ENCODE data around the gene BLM. TPM values are rescaled to one million over a fixed set of nuclear protein-coding genes. Genes with fewer than 3 reads are reported as not detected.
A peak's percentile ranks its signal among the peaks of the same experiment; 100 is the strongest.

BLM gene
- total and polyA plus RNA-seq, 7 experiments from 2014 or later, result 2.8 to 53.1 (median 6.3) TPM

- Mint-ChIP-seq H3K4me1 (peaks cover 15 to 56% (median 23%) of the 10 kb centered on the region in 7 donors), H3K27me3 (no peaks in the 10 kb centered on the region), H3K27ac (no peak overlapping the region), H3K4me3 (no peak overlapping the region), H3K9me3 (peaks cover 0 to 1% (median 0%) of the 10 kb centered on the region in 11 donors), H3K36me3 (peaks cover 0 to 8% (median 0%) of the 10 kb centered on the region in 5 donors)
- no peaks in the 10 kb centered on the region for H3K36me3 ChIP-seq (ENCODE audit: control insufficient read depth in 2 of 3, insufficient read depth in 3 of 3, low read length in 3 of 3)
- DNase-seq (no peak), ATAC-seq (no peak)
- peaks cover 10 to 15% of the 10 kb centered on the region in 2 donors for H3K4me1 ChIP-seq (ENCODE audit: control insufficient read depth in 2 of 2, insufficient read depth in 2 of 2, low read length in 2 of 2)
- CTCF ChIA-PET, result interaction anchor here (1.1 kb wide), 1 partner anchor 72 kb away, joined by 3 read pairs; no protein-coding TSS in a partner anchor
- no peak overlapping the region for H3K4me3 ChIP-seq (ENCODE audit: low read length)
- no peaks in the 10 kb centered on the region for H3K9me3 ChIP-seq (ENCODE audit: control insufficient read depth in 2 of 3, low read length in 3 of 3)
- POLR2A ChIA-PET, result interaction anchor here (1.6 kb wide), 1 partner anchor 27 kb away, joined by 3 read pairs; no protein-coding TSS in a partner anchor
- no peaks in the 10 kb centered on the region for H3K27me3 ChIP-seq (ENCODE audit: control insufficient read depth in 2 of 2, insufficient read depth in 2 of 2, low read length in 2 of 2)
- intact Hi-C loops (cut with micrococcal nuclease), result loop anchor here (5.0 to 10.0 kb wide), 2 partner anchors 176 to 197 kb away; no protein-coding TSS in a partner anchor
- H3K27ac ChIP-seq (ENCODE audit: low read depth, low read length), result no peak overlapping the region
These were observed 26.6 kb upstream of the BLM start for GRCh38 chr15:90690585-90690984.

- H3K27me3 Mint-ChIP-seq, result no peaks in the 10 kb centered on the region
- Histone ChIP-seq H3K27ac (ENCODE audit: low read depth, low read length) (no peak overlapping the region), H3K4me3 (ENCODE audit: low read length) (no peak overlapping the region), H3K9me3 (ENCODE audit: control insufficient read depth in 2 of 3, low read length in 3 of 3) (no peaks in the 10 kb centered on the region), H3K36me3 (ENCODE audit: control insufficient read depth in 2 of 3, insufficient read depth in 3 of 3, low read length in 3 of 3) (no peaks in the 10 kb centered on the region), H3K4me1 (ENCODE audit: control insufficient read depth in 2 of 2, insufficient read depth in 2 of 2, low read length in 2 of 2) (peaks cover 6 to 8% of the 10 kb centered on the region in 2 donors), H3K27me3 (ENCODE audit: control insufficient read depth in 2 of 2, insufficient read depth in 2 of 2, low read length in 2 of 2) (no peaks in the 10 kb centered on the region)
- peaks cover 9 to 53% (median 18%) of the 10 kb centered on the region in 7 donors for H3K4me1 Mint-ChIP-seq
- intact Hi-C loops (cut with micrococcal nuclease), result loop anchor here (5.0 to 10.0 kb wide), 2 partner anchors 177 to 196 kb away; no protein-coding TSS in a partner anchor
- ChIA-PET CTCF (interaction anchor here (0.8 to 2.3 kb wide), 3 partner anchors 41 to 45 kb away, joined by 3 to 11 read pairs (median 10); no protein-coding TSS in a partner anchor), POLR2A (no interaction called here)
- H3K4me3 Mint-ChIP-seq, result peak overlapping the region in 1 of 10 donors; percentile 33
- no peak overlapping the region for H3K27ac Mint-ChIP-seq
- peaks cover 0 to 8% (median 0%) of the 10 kb centered on the region in 5 donors for H3K36me3 Mint-ChIP-seq
- no peak for ATAC-seq
- DNase-seq, result no peak
- peaks cover 0 to 1% (median 0%) of the 10 kb centered on the region in 11 donors for H3K9me3 Mint-ChIP-seq
These were observed 25.8 kb upstream of the BLM start for GRCh38 chr15:90691369-90691768.

- ATAC-seq (no peak), DNase-seq (no peak)
- no peak overlapping the region for H3K27ac ChIP-seq (ENCODE audit: low read depth, low read length)
- H3K4me3 ChIP-seq (ENCODE audit: low read length), result no peak overlapping the region
- ChIA-PET POLR2A (interaction anchor here (1.5 kb wide), 1 partner anchor 13 kb away, joined by 4 read pairs; no protein-coding TSS in a partner anchor), CTCF (interaction anchor here (0.7 to 2.3 kb wide), 4 partner anchors 42 to 225 kb away, joined by 3 to 11 read pairs (median 8); no protein-coding TSS in a partner anchor)
- peaks cover 0 to 10% (median 0%) of the 10 kb centered on the region in 5 donors for H3K36me3 Mint-ChIP-seq
- H3K9me3 Mint-ChIP-seq, result peaks cover 0 to 1% (median 0%) of the 10 kb centered on the region in 11 donors
- intact Hi-C loops (cut with micrococcal nuclease), result loop anchor here (2.0 to 10.0 kb wide), 3 partner anchors 13 to 195 kb away; no protein-coding TSS in a partner anchor
- no peaks in the 10 kb centered on the region for H3K27me3 Mint-ChIP-seq
- H3K27ac Mint-ChIP-seq, result peak overlapping the region in 1 of 9 donors; percentile 40
- H3K27me3 ChIP-seq (ENCODE audit: control insufficient read depth in 2 of 2, insufficient read depth in 2 of 2, low read length in 2 of 2), result no peaks in the 10 kb centered on the region
- H3K4me1 Mint-ChIP-seq, result peaks cover 1 to 52% (median 10%) of the 10 kb centered on the region in 7 donors
- H3K9me3 ChIP-seq (ENCODE audit: control insufficient read depth in 2 of 3, low read length in 3 of 3), result no peaks in the 10 kb centered on the region
- no peaks in the 10 kb centered on the region for H3K4me1 ChIP-seq (ENCODE audit: control insufficient read depth in 2 of 2, insufficient read depth in 2 of 2, low read length in 2 of 2)
- H3K4me3 Mint-ChIP-seq, result peak overlapping the region in 1 of 10 donors; percentile 33
- no peaks in the 10 kb centered on the region for H3K36me3 ChIP-seq (ENCODE audit: control insufficient read depth in 2 of 3, insufficient read depth in 3 of 3, low read length in 3 of 3)
These were observed 25.0 kb upstream of the BLM start for GRCh38 chr15:90691982-90692773.

DNA sequence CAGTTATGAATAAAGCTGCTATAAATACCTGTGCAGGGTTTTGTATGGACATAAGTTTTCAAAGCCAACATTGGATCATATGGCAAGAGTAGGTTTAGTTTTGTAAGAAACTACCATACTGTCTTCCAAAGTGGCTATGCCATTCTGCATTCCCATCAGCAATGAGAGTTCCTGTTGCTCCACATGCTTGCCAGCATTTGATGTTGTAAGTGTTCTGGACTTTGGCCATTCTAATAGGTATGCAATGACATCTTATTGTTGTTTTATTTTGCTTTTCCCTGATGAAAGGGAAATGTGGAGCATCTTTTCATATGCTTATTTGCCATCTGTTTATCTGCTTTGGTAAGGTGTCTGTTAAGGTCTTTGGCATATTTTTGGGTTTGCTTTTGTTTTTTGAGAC, 22.2 kb upstream of the BLM start:
- Histone ChIP-seq H3K27ac (ENCODE audit: low read depth, low read length) (no peak overlapping the region), H3K27me3 (ENCODE audit: control insufficient read depth in 2 of 2, insufficient read depth in 2 of 2, low read length in 2 of 2) (no peaks in the 10 kb centered on the region), H3K4me3 (ENCODE audit: low read length) (no peak overlapping the region), H3K36me3 (ENCODE audit: control insufficient read depth in 2 of 3, insufficient read depth in 3 of 3, low read length in 3 of 3) (no peaks in the 10 kb centered on the region), H3K4me1 (ENCODE audit: control insufficient read depth in 2 of 2, insufficient read depth in 2 of 2, low read length in 2 of 2) (no peaks in the 10 kb centered on the region), H3K9me3 (ENCODE audit: control insufficient read depth in 2 of 3, low read length in 3 of 3) (no peaks in the 10 kb centered on the region)
- H3K4me1 Mint-ChIP-seq, result peaks cover 0 to 53% (median 4%) of the 10 kb centered on the region in 7 donors
- no peak for DNase-seq
- H3K27ac Mint-ChIP-seq, result no peak overlapping the region
- no peaks in the 10 kb centered on the region for H3K27me3 Mint-ChIP-seq
- H3K36me3 Mint-ChIP-seq, result peaks cover 0 to 9% (median 0%) of the 10 kb centered on the region in 5 donors
- intact Hi-C loops (cut with micrococcal nuclease), result loop anchor here (5.0 to 10.0 kb wide), 2 partner anchors 180 to 192 kb away; no protein-coding TSS in a partner anchor
- H3K4me3 Mint-ChIP-seq, result no peak overlapping the region
- ATAC-seq, result no peak
- ChIA-PET POLR2A (no interaction called here), CTCF (interaction anchor here (1.6 kb wide), 1 partner anchor 47 kb away, joined by 6 read pairs; no protein-coding TSS in a partner anchor)
- H3K9me3 Mint-ChIP-seq, result no peaks in the 10 kb centered on the region

DNA sequence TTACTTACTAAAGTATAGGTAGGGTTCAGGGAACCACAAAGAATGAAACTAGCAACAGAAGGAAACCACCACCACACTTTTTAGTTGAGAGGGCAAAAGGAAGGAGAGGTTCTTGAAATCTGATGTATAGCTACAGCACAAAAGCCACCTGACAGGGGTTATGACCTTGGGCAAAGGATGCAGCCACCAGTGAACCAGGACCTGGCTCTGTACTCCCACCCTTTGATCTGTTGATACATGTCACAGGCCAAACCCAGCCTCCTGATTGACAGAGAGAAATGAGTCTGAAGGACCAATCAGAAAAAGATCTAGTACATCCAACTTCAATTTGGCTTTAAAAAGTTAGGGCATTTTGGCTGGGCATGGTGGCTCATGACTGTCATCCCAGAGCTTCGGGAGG, 20.0 kb upstream of the BLM start:
- ChIA-PET CTCF (interaction anchor here (0.6 to 1.3 kb wide), 2 partner anchors 162 to 189 kb away, joined by 3 to 7 read pairs; no protein-coding TSS in a partner anchor), POLR2A (interaction anchor here (0.7 kb wide), 1 partner anchor 692 kb away, joined by 4 read pairs; no protein-coding TSS in a partner anchor)
- Mint-ChIP-seq H3K4me1 (peaks cover 0 to 40% (median 4%) of the 10 kb centered on the region in 7 donors), H3K27ac (peak overlapping the region in 1 of 9 donors; percentile 76), H3K27me3 (no peaks in the 10 kb centered on the region), H3K9me3 (peaks cover 0 to 9% (median 0%) of the 10 kb centered on the region in 11 donors), H3K36me3 (peaks cover 0 to 11% (median 4%) of the 10 kb centered on the region in 5 donors), H3K4me3 (peak overlapping the region in 1 of 10 donors; percentile 50)
- H3K27ac ChIP-seq (ENCODE audit: low read depth, low read length), result no peak overlapping the region
- no peaks in the 10 kb centered on the region for H3K27me3 ChIP-seq (ENCODE audit: control insufficient read depth in 2 of 2, insufficient read depth in 2 of 2, low read length in 2 of 2)
- no peaks in the 10 kb centered on the region for H3K36me3 ChIP-seq (ENCODE audit: control insufficient read depth in 2 of 3, insufficient read depth in 3 of 3, low read length in 3 of 3)
- no peaks in the 10 kb centered on the region for H3K9me3 ChIP-seq (ENCODE audit: control insufficient read depth in 2 of 3, low read length in 3 of 3)
- ATAC-seq, result no peak
- no peaks in the 10 kb centered on the region for H3K4me1 ChIP-seq (ENCODE audit: control insufficient read depth in 2 of 2, insufficient read depth in 2 of 2, low read length in 2 of 2)
- intact Hi-C loops (cut with micrococcal nuclease), result loop anchor here (10.0 kb wide), 1 partner anchor 182 kb away; no protein-coding TSS in a partner anchor
- DNase-seq, result no peak
- H3K4me3 ChIP-seq (ENCODE audit: low read length), result no peak overlapping the region

DNA sequence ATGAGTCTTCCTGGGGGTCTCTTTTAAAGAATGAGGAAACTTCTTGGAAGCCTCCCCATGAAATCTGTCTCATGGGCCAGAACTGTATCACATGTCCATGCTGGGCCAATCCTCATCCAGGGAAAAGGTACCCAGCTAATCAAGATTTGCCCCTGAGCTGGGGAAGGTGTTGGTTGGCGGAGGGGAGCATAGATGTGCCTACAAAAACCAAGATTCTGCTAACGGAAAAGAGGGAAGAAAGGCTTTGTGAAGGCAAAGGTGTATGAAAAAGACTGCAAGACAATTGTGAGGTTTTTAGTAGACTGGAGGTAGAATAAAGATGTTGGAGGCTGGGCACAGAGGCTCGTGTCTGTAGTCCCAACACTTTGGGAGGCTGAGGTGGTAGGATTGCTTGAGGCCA, 18.5 kb upstream of the BLM start:
- Histone ChIP-seq H3K9me3 (ENCODE audit: control insufficient read depth in 2 of 3, low read length in 3 of 3) (no peaks in the 10 kb centered on the region), H3K4me1 (ENCODE audit: control insufficient read depth in 2 of 2, insufficient read depth in 2 of 2, low read length in 2 of 2) (no peaks in the 10 kb centered on the region), H3K27me3 (ENCODE audit: control insufficient read depth in 2 of 2, insufficient read depth in 2 of 2, low read length in 2 of 2) (no peaks in the 10 kb centered on the region), H3K4me3 (ENCODE audit: low read length) (no peak overlapping the region), H3K27ac (ENCODE audit: low read depth, low read length) (no peak overlapping the region), H3K36me3 (ENCODE audit: control insufficient read depth in 2 of 3, insufficient read depth in 3 of 3, low read length in 3 of 3) (no peaks in the 10 kb centered on the region)
- DNase-seq, result no peak
- intact Hi-C loops (cut with micrococcal nuclease), result loop anchor here (10.0 kb wide), 1 partner anchor 184 kb away; no protein-coding TSS in a partner anchor
- H3K27me3 Mint-ChIP-seq, result no peaks in the 10 kb centered on the region
- peaks cover 0 to 24% (median 5%) of the 10 kb centered on the region in 11 donors for H3K9me3 Mint-ChIP-seq
- H3K4me3 Mint-ChIP-seq, result no peak overlapping the region
- CTCF ChIA-PET, result no interaction called here
- no peak overlapping the region for H3K27ac Mint-ChIP-seq
- ATAC-seq, result no peak
- H3K36me3 Mint-ChIP-seq, result peaks cover 0 to 24% (median 8%) of the 10 kb centered on the region in 5 donors
- POLR2A ChIA-PET, result no interaction called here
- peaks cover 0 to 33% (median 3%) of the 10 kb centered on the region in 7 donors for H3K4me1 Mint-ChIP-seq

Measured in naive thymus-derived CD4-positive, alpha-beta T cell (primary cell).